ENCODE measurements around the gene TMPRSS11B. TPM values are rescaled to one million over a fixed set of nuclear protein-coding genes. Genes with fewer than 3 reads are reported as not detected.

The TMPRSS11B gene
- total and polyA plus RNA-seq, 2 experiments from 2014 or later, result not detected

GRCh38 chr4:68256284-68256683 is 10.8 kb upstream of the TMPRSS11B start (continued):
- TF ChIP-seq CTCF (conservative IDR thresholded peaks at IDR 0.05; ENCODE audit: low read depth in 2 of 2) (no peak), STAT1 (IDR thresholded peaks at IDR 0.05; ENCODE audit: unreplicated experiment) (no peak), EZH2phosphoT487 (IDR thresholded peaks at IDR 0.05; ENCODE audit: unreplicated experiment) (no peak), ZNF114 (CRISPR knock-in tag; IDR thresholded peaks at IDR 0.05) (no peak), ZNF462 (CRISPR knock-in tag; IDR thresholded peaks at IDR 0.05) (no peak), POLR2AphosphoS5 (IDR thresholded peaks at IDR 0.05; ENCODE audit: low read depth) (no peak)

- no peaks in the 10 kb centered on the region for H4K20me1 ChIP-seq (replicated peaks; ENCODE audit: insufficient read depth)
- no peaks in the 10 kb centered on the region for H3K9me2 ChIP-seq (ENCODE audit: insufficient read depth)
- no peaks in the 10 kb centered on the region for H3K79me2 ChIP-seq (replicated peaks; ENCODE audit: insufficient read depth)
- DNase-seq (ENCODE audit: low spot score), result no peak
- H3K4me1 ChIP-seq (ENCODE audit: insufficient read depth), result no peaks in the 10 kb centered on the region
- H3K27me3 Mint-ChIP-seq (ENCODE audit: insufficient read depth, low read depth, poor library complexity), result peaks cover 2% of the 10 kb centered on the region
- H3K27me3 ChIP-seq (ENCODE audit: insufficient read depth), result no peaks in the 10 kb centered on the region
- H3K27ac Mint-ChIP-seq, result no peak overlapping the region
- no peaks in the 10 kb centered on the region for H3K36me3 ChIP-seq (ENCODE audit: insufficient read depth)
- no peaks in the 10 kb centered on the region for H3F3A ChIP-seq (replicated peaks; ENCODE audit: low read depth)
- no peak overlapping the region for H3K4me3 ChIP-seq
- no peak overlapping the region for H2AFZ ChIP-seq
- H3K27ac ChIP-seq (ENCODE audit: low read depth), result no peak overlapping the region
- no peaks in the 10 kb centered on the region for H3K9me3 Mint-ChIP-seq
- no peaks in the 10 kb centered on the region for H3K36me3 Mint-ChIP-seq (ENCODE audit: low read depth)
- no peaks in the 10 kb centered on the region for H3K4me1 Mint-ChIP-seq
- H3K4me2 ChIP-seq, result no peak overlapping the region
- H3K4me3 Mint-ChIP-seq, result no peak overlapping the region
- no peak for ATAC-seq
- TF ChIP-seq CTCF (conservative IDR thresholded peaks at IDR 0.05; ENCODE audit: low read depth in 2 of 2) (no peak), CREB1 (CRISPR knock-in tag; IDR thresholded peaks at IDR 0.05; ENCODE audit: low read depth) (no peak), EZH2phosphoT487 (IDR thresholded peaks at IDR 0.05; ENCODE audit: unreplicated experiment) (no peak), ZNF114 (CRISPR knock-in tag; IDR thresholded peaks at IDR 0.05) (no peak), ZNF331 (CRISPR knock-in tag; IDR thresholded peaks at IDR 0.05; ENCODE audit: low read depth) (no peak), REST (IDR thresholded peaks at IDR 0.05; ENCODE audit: unreplicated experiment) (no peak), EZH2 (IDR thresholded peaks at IDR 0.05; ENCODE audit: low read depth, unreplicated experiment) (no peak)
Observed at GRCh38 chr4:68250151-68250930, 4.8 kb upstream of the TMPRSS11B start.

All from GM23338 (cell line).